Measurements from ENCODE around the gene NSUN7.
A peak's percentile ranks its signal among the peaks of the same experiment; 100 is the strongest.
"Not testable (repeated sequence)": the region's sequence is repeated elsewhere in the genome, so short reads cannot be mapped to it uniquely, and the experiment has no call there.

The NSUN7 gene

GRCh38 chr4:40737879-40738278 lies 11.9 kb upstream of the NSUN7 start:
- no peak for DNase-seq

GRCh38 chr4:40739347-40739746 lies 10.4 kb upstream of the NSUN7 start:
- no peak for DNase-seq

- no peak for DNase-seq
These were observed 5.5 kb upstream of the NSUN7 start for GRCh38 chr4:40744218-40744617.

GRCh38 chr4:40745285-40745984 lies 4.3 kb upstream of the NSUN7 start:
- no peak for DNase-seq

- no peak for DNase-seq
These were observed 2.4 kb upstream of the NSUN7 start for GRCh38 chr4:40747207-40747835.

- no peak for DNase-seq
These were observed 905 bp downstream of the NSUN7 start for GRCh38 chr4:40750461-40751258.

- no peak for DNase-seq
These were observed 5.9 kb downstream of the NSUN7 start for GRCh38 chr4:40755616-40756015.

- DNase-seq, result peak; percentile 21 to 24
These were observed 13.5 kb downstream of the NSUN7 start for GRCh38 chr4:40763228-40763716.

GRCh38 chr4:40769266-40769665 lies 19.5 kb downstream of the NSUN7 start:
- DNase-seq, result no peak

GRCh38 chr4:40778090-40778489 lies 28.3 kb downstream of the NSUN7 start:
- no peak for DNase-seq

GRCh38 chr4:40782876-40783275 lies 33.1 kb downstream of the NSUN7 start:
- no peak for DNase-seq

- DNase-seq, result no peak
These were observed 36.0 kb downstream of the NSUN7 start for GRCh38 chr4:40785727-40786126.

- DNase-seq, result no peak
These were observed 38.6 kb downstream of the NSUN7 start for GRCh38 chr4:40788331-40788730.

- DNase-seq, result no peak
These were observed 39.3 kb downstream of the NSUN7 start for GRCh38 chr4:40789031-40789430.

- no peak for DNase-seq
These were observed 40.0 kb downstream of the NSUN7 start for GRCh38 chr4:40789771-40790170.

GRCh38 chr4:40800064-40800463 lies 50.3 kb downstream of the NSUN7 start:
- DNase-seq, result no peak

- DNase-seq, result no peak
These were observed 54.8 kb downstream of the NSUN7 start for GRCh38 chr4:40804598-40804997.

- DNase-seq, result no peak
These were observed 59.2 kb downstream of the NSUN7 start for GRCh38 chr4:40808926-40809457.

- DNase-seq, result no peak
These were observed 62.2 kb downstream of the NSUN7 start for GRCh38 chr4:40811956-40812355.

GRCh38 chr4:40812386-40812785 lies 62.6 kb downstream of the NSUN7 start:
- no peak for DNase-seq

- no peak for DNase-seq
These were observed 63.1 kb downstream of the NSUN7 start for GRCh38 chr4:40812856-40813255.

- DNase-seq, result not testable (repeated sequence)
These were observed 67.4 kb downstream of the NSUN7 start for GRCh38 chr4:40817157-40817556.

- DNase-seq, result no peak
These were observed 70.3 kb downstream of the NSUN7 start for GRCh38 chr4:40820101-40820500.
